HG02938 (cell line): ENCODE measurements around the gene CADM1.

Source experiments
- ATAC-seq: cut with Tn5 transposase; IDR thresholded peaks from one replicate; pipeline ENCODE4 v1.9.1; 2021; ENCODE audit warnings: mild to moderate bottlenecking, moderate library complexity; ENCODE audit not compliant: unreplicated experiment

The CADM1 gene

DNA sequence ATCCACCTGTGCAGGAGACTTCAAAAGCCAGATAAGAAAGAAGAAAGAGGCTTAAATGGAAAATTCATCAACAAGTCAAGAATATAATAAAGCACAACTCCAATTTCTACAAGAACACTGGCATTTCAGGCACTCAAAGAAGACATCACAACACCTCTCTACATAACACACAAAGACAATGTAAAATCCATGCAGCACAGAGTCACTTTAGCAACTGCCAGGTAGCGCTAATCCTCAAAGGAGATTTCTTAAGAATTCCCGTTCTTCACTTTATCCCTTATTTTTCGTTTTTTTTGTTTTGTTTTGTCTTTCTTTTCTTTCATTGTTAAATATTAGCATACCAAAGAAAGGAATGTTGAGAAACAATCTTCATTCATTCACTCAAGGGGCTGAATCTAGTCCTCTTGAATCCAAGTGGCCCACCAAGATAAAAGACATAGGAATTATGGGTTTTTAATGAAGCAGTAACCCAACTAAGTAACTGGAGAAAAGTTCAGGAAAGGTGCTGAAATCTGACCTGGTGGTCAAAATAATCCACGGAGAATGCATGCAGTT is 95.0 kb downstream of the CADM1 start:
- ATAC-seq, result no peak

DNA sequence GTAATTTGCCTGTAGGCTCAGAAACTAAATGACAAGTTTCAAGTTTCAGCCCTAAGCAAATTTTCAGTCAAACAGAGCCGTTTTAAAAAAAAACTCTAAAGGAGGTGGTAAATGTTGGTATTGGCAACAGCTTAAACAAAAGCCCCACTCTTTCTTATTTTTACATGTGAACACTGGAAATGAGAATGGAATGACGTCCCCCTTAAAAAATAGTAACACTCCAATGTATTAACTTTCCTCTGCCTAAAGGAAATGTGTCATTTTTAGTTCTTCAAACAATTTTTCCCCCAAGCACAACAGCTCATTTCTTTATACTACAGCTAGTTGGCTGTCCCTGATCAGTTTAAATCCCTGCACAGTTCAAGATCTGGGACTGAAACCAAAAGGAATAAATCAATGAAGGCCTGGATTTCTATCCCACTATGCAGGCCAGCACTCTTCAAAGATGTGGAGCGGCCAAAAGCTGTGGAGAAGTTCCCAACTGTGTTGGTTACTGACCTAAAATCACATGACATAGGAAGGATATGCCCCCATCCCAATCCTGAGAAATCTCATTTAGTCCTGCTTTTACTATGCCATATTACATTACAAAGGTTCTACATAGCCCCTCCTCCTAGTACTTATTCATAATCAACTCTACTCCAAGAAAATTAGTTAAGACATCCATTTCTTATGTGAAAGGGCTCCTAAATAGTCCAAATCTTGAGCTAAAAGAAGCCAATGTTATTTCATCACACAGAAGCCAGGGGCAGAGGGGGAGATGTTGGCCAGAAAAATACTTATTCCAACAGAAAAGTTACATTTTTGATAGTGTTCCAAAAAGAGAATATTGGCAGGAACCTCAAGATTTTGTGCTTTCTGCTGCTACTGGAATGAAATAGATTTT is 95.9 kb downstream of the CADM1 start:
- ATAC-seq, result no peak

DNA sequence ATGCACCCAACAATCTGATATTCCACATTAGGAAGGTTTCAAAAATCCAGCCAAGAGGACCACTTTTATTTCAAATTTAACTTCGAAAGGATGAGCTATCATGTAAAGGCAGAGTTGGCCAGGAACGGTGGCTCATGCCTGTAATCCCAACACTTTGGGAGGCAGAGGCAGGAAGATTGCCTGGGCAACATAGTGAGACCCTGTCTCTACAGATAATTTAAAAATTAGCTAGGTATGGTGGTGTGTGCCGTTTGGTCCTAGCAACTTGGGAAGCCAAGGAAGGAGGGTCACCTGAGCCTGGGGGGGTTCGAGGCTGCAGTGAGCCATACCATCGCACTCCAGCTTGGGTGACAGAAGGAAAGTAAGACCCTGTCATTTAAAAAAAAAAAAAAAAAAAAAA is 96.7 kb downstream of the CADM1 start:
- no peak for ATAC-seq

DNA sequence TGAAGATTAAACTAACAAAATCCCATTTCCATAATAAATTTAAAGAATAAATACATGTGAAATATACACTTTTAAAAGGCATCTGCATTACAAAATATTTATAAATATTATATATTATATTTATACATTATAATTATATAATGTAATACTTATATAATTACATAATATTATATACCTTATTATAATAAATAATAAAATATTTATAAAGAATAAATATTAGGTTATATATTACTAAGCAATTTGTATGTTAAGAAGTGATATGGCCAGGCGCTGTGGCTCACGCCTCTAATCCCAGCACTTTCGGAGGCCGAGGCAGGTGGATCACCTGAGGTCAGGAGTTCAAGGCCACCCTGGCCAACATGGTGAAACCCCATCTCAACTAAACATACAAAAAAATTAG is 97.8 kb downstream of the CADM1 start:
- no peak for ATAC-seq

DNA sequence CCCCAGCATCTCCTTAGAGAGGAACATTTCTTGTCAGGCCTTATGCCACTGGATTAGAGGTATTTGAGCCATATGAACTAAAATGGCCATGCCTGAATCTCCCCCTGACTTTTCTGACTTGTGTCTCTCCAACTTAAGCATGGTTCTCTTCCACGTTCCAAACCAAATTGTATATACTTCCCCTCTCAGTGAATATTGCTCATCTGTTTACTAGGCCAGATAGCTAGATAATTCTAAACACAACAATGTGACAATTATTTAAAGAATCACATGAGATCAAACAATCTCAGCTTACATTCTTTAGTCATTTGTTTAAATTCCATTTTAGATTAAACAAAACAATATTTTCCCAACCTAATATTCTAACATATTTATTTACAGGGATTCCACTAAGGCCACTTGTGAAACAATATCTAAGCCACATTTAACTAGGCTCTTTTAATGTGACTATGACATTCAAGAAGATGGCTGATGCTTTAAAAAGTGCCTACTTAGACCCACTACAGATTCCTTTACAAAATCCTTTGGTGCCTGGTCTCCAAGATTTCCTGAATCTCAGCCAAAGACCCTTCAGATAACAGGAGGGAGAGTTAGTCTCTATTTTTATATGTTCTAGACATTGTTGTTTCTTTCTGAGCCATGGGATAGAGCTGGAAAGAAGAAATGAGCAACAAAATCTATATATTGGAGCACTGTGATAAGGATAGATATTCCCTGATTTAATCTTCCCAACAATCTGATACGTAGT is 105.7 kb downstream of the CADM1 start:
- no peak for ATAC-seq

DNA sequence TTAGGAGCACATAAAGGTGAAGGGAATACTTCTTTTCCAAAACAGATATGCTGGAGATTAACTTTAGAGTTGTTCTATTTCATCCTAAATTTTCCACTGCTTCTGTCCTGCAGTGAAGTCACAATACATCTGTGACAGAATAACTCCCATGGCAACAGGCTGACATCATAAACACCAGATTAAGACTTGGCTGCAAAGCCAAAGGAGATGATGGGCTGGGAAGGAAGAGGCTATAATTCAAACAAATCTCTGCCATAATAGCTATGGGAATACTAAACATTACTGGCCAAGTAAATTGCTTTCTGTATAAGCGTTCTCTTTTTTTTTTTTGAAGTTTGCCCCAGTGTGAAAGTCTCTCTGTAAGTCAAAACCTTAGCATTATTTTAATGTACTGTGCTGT is 107.7 kb downstream of the CADM1 start:
- no peak for ATAC-seq

DNA sequence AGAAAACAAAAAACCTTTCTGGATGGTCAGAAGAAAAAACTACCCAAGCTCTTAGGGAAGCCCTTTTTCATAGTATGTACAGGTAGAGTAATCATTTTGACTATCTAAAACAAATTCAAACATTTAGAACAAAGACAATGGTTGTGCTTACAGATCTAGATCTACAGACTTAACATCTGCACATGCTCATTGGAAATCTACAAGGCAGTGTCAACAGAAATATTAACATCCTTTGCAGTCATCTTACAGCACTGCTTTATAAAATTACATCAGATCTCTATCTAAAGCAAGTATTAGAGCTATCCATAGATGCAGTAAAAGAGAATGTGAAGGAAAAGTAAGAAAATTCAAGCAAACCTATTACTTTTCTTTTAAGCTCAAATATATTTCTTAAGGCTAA is 110.3 kb downstream of the CADM1 start:
- ATAC-seq, result no peak

DNA sequence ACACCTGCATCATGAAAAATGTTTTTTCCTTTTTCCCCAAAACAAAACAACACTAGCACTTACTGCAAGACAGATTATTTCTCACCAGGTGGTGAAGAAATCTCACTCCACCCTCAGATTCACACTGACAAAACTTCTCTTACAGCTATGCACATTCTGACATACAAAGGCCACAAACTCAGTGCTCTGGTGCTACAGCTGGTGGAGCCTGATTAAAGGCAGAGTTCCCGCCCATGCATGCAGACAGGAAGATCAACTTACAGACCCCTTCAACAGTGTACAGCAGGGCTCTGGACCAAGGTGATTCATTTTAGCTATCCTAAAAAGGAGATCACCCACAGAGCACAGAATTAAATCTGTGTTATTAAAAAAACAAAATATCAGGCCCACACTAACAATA is 112.6 kb downstream of the CADM1 start:
- no peak for ATAC-seq

DNA sequence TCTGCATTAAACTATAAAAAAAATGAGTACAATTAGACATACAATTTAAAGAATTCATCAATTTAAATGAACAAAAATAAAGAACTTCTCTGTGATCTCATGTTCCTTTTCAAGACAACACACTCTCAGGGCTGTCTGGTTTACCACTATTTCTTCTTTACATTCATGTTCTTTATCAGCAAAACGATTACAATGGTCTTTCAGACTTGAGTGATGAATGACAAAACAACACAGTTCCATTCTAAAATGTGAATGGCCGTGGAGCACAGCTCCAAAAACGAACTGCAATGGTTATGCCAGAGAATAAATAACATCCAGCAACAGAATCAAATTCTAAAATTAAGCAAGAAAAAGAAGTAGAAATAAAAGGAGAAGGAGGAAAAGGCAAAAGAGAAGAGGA is 113.1 kb downstream of the CADM1 start:
- ATAC-seq, result no peak

DNA sequence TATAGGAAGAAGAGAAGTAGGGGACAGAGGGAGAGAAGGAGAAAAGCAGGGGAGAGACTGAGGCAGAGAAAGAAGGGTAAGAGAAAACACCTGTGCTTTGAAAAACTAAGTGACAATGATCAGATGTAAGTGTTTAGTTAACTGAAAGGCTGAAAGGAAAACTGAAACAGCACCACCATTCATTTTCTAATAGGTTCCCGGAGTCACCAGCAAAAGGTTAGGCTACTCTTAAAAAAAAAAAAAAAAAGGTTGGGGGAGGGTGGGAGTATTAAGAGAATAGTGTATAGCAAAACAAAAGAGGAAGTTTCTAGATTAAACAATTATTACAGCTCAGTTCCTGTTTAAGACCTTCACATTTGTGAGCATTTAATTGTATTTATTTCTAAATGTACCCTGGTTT is 113.8 kb downstream of the CADM1 start:
- ATAC-seq, result no peak

DNA sequence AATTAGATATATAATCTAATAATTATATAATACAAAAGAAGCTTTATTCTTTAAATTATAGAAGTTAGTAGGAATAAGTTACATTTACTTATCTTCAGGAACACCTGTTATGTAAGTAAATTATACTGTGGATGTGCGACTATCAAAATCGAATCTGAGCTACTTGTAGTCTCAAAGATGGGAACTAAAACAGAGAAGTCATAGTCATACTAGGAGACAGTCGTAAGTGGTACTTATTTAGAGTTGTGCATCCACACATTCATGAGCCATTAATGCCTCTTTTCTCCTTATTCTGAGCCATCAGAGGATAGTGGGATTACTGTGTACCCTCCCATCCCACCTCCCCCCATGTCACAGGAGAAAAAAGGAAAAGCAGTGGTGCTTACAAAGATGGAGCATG is 114.4 kb downstream of the CADM1 start:
- ATAC-seq, result no peak

DNA sequence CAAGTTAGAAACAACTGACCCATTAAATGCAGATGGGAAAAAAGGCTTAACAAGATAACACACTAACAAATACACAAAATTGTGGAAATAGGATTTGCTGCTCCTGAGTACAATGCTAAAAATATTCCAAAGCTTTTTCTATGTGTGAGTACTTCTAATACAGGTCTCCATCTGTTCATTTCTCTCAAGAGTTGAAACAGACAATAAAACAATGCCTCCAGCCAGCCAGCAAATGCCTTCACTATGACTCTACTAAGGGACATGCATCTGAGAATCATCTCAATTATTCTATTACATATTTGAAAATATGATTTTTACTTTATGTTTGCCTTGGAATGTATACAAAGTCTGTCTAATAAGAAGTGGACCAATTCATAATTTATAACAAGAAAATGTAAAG is 119.0 kb downstream of the CADM1 start:
- ATAC-seq, result no peak

DNA sequence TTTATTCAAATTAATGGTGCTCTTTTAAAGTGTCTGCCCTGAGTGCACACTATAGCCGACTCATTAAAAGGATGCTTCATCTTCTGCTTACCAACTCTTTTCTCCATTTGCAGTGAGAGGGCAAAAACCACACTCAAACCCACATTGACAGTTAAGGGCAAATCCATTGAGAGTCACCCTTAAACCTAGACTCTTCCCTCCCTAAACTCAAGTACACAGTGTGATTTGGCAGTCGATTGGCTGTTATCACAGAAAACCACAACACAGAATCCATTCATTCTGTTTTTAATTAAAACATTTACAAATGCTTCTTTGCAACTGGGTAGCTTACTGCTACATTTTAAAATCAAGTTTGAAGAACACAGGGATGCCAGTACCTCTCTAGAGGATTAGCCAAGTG is 120.0 kb downstream of the CADM1 start:
- no peak for ATAC-seq

DNA sequence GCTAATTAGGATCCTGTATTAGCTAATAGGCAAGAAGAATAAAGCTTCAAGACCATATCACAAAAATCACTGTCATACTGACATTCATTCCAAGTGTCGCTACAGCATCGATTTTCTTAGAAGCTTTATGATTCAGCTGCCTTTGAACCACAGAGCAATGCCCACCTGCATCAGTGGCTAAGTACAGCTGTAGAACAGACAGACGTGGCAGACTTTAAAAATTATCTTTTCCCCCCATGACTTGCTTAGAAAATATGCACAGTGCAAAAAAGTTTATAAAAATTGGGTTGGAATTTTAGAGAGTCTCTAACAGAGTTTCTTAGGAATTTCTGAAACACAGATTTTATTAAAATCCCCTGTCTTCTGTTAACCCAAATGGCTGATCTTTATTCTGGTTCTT is 120.8 kb downstream of the CADM1 start:
- no peak for ATAC-seq

DNA sequence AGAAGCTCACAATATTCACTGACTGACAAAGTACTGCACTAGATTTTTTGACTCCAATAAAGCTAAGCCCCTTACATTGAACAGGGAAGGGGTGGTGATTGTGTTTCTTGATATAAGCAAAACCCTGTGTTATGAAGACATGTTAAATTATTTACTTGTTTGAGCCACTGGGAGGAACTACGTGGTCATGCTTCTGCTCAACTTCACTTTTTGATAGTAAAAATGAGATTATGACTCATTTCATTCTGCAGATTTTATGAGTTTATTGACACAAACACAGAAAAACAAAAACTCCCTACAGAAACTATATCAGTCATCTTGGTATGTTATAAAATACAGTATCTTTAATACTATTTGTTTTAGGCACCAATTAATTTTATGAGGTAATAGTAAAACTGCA is 124.7 kb downstream of the CADM1 start:
- ATAC-seq, result peak; percentile 85

DNA sequence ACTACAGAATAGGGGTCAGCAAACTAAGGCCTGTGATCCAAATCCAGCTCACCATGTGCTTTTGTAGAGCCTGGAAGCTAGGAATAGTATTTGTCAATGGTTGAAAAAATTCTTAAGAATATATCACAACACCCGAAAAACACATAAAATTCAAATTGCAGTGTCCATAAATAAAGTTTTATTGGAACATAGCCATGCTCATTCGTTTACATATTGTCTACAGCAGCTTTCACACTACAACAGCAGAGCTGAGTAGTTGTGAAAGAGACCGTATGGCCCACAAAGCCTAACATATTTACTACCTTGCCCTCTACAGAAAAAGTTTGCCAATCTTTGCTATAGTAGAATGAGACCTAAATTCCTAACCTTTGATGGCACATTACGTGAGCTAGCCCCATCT is 125.7 kb downstream of the CADM1 start:
- ATAC-seq, result no peak

DNA sequence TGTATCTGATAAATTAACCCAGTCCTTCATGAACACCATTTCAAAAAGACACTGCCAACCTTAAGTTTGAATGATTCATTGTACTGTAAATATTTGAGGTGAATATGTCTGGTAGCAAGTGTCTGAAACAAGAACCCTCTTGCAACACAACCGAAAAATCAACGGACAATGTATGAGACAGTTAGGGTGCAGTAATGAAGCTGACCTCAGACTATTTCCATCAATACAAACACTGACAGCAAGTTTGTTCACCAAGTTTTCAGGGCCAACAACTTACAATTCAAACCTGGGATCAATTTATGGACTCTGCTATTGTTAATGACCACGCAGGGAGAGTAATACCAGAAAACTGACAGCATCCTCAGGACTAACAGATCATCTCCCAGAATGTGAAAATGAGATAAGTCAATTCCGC is 126.3 kb downstream of the CADM1 start:
- no peak for ATAC-seq

DNA sequence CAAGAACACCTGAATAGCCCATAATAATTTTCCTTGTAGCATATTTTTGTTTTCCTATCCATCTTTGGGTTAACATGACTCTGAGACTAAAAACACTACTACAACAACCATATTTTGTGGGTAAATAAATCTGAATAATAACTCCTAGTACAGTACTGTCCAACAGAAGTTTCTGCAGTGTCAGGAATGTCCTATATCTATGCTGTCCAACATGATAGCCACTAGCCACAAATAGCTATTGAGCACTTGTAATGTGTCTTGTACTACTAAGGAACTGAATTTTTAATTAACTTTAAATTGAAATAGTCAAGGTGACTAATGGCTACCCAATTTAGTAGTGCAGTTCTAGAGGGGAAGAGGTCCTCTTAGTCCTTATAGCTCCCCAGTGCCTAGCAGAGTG is 135.6 kb downstream of the CADM1 start:
- no peak for ATAC-seq

DNA sequence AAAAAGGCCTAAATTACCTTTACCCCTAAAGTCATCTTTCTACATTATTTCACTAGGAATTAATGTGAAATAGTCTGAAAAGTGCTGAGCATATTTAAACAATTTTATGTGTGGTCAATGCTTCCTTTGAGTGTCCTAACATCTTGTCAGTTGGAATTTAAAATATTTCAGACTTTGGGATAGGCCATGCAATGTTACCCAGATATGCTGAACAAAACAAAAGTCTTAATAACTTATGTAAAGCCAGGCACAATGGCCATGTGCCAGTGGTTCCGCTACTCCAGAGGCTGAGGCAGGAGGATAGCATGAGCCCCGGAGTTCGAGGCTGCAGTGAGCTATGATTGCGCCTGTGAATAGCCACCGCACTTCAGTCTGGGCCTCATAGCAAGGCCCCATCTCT is 137.4 kb downstream of the CADM1 start:
- no peak for ATAC-seq

DNA sequence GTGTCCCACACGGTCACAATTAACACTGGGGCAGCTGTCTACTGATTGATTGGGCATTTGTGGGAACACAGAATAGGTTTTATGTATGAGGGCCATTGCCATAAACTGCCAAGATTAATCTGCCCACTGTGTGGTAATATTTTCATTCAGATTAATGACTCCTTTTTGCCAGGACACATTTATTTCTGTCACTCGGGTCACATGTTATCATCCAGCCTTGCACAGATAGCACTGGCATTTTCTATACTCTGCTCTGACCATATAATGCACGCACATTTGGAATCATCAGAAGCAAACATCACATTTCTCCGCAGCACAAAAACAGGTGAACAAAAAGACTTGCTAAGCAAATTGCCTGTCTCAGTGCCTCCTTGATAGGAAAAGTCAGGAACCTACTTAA is 138.3 kb downstream of the CADM1 start:
- no peak for ATAC-seq

DNA sequence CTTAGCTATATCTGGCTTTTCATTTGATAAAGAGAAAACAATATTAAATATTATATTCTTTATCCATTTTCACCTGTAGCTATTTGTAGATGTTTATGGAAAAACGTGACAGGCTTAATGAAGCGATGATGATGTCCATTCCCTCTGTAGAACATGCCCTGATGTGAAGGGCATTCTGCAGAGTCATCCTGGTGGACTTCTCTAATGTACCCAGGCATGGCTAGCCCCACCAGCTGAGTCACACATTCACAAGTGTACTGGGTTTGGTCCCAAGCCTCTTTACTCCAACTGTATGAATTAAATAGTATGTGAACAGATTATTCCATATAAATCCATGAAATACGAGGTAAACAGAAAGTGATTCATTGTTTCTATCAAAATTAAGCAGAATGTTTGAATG is 139.3 kb downstream of the CADM1 start:
- ATAC-seq, result no peak

DNA sequence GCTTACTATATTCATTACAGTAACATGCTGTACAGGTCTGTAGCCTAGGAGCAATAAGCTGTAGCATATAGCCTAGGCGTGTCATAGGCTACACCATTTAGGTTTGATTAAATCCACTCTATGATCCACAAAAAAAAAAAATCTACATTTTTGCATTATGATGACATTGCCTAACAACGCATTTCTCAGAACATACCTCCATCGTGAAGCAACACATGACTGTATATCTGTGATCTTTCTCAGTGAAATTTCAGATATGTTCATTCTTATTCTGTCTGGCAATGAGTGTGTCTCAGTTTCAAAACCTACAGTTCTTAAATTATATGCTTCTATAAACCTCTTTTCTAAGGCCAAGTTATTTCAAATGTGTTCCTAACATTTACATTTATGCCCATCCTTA is 140.3 kb downstream of the CADM1 start:
- no peak for ATAC-seq
